Activated T-cell treated with anti-CD3 and anti-CD28 coated beads, Interleukin-2, amount 50 U/mL, for 24 hours (primary cell): ENCODE data around the gene RAPH1.
"Not testable (repeated sequence)": the region's sequence is repeated elsewhere in the genome, so short reads cannot be mapped to it uniquely, and the experiment has no call there.

Experiments used
- DNase-seq: peaks from one replicate; pipeline ENCODE4 v3.0.0-alpha.2; 2020
- H3K27ac Mint-ChIP-seq: 2 replicates; pipeline ENCODE4 v1.8.0; 2020; ENCODE audit warnings: mild to moderate bottlenecking, mixed read lengths
- H3K27me3 Mint-ChIP-seq: 2 replicates; pipeline ENCODE4 v1.8.0; 2020; ENCODE audit warnings: mixed read lengths
- H3K36me3 Mint-ChIP-seq: 2 replicates; pipeline ENCODE4 v1.8.0; 2020; ENCODE audit warnings: low read depth, mixed read lengths
- H3K4me1 Mint-ChIP-seq: 2 replicates; pipeline ENCODE4 v1.8.0; 2020; ENCODE audit warnings: low read depth, mixed read lengths
- H3K4me3 Mint-ChIP-seq: 2 replicates; pipeline ENCODE4 v1.8.0; 2020; ENCODE audit warnings: mild to moderate bottlenecking, moderate library complexity, mixed read lengths
- H3K9me3 Mint-ChIP-seq: 2 replicates; pipeline ENCODE4 v1.8.0; 2020; ENCODE audit warnings: mixed read lengths

RAPH1 gene

DNA sequence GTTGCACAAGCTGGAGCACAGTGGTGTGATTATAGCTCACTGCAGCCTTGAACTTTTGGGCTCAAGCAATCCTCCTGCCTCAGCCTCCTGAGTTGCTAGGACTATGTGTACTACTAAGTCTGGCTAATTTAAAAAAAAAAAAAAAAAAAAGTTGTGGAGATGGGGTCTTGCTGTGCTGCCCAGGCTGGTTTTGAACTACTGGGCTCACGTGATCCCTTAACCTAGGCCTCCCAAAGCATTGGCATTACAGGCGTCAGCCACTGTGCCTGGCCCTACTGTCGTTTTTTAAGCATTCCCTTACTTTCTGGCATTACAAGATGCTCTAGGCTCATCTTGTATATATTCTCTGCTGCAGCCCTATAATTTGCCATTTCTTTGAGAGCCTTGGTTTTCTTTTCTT is 88.3 kb downstream of the RAPH1 start:
- Mint-ChIP-seq H3K27me3 (no peaks in the 10 kb centered on the region), H3K4me3 (no peak overlapping the region), H3K36me3 (peaks cover 58% of the 10 kb centered on the region), H3K27ac (no peak overlapping the region), H3K9me3 (no peaks in the 10 kb centered on the region), H3K4me1 (peaks cover 9% of the 10 kb centered on the region)
- DNase-seq = no peak

DNA sequence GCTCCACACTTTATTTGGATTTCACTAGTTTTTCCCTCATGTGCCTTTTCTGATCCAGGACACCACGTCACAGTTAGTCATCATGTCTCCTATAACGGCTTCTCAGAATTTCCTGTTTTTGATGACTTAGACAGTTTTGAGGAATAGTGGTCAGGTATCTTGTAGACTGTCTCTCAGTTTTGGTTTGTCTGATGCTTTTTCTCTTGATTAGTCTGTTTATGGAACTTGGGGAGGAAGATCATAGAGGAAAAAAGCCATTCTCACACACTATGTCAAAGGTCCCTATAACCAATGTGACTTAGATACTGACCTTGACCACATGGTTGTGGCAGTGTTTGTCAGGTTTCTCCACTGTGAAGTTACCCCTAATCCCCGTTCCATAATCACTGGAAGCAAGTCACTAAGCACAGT is 89.0 kb downstream of the RAPH1 start:
- no peak for DNase-seq
- Mint-ChIP-seq H3K9me3 (no peaks in the 10 kb centered on the region), H3K4me3 (no peak overlapping the region), H3K27me3 (no peaks in the 10 kb centered on the region), H3K4me1 (peaks cover 9% of the 10 kb centered on the region), H3K27ac (peak overlapping the region; percentile 9), H3K36me3 (peaks cover 61% of the 10 kb centered on the region)

- Mint-ChIP-seq H3K36me3 (peaks cover 58% of the 10 kb centered on the region), H3K27ac (peak overlapping the region; percentile 40), H3K4me3 (no peak overlapping the region), H3K27me3 (no peaks in the 10 kb centered on the region), H3K4me1 (peaks cover 9% of the 10 kb centered on the region), H3K9me3 (no peaks in the 10 kb centered on the region)
- DNase-seq = no peak
Measured at GRCh38 chr2:203444738-203445137, 90.4 kb downstream of the RAPH1 start.

DNA sequence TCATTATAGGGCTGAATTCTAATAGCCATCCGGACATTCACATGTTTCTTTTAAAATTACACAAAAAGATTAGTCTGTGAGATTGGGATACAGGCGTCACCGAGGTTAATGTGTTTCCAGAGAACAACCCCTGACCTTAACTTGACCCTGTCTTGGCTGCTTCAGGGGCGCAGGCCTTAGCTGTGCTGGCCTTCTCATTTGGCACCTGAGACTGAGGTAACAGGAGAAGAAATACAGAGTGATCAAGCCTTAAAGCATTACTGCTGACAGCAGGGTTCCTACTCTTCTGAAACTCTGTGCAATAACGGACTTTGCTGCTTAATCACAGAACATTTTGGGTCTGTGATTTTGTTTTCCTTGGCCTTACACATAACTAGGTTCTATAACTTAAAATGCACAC is 92.6 kb downstream of the RAPH1 start:
- no peak for DNase-seq
- Mint-ChIP-seq H3K36me3 (peaks cover 59% of the 10 kb centered on the region), H3K9me3 (no peaks in the 10 kb centered on the region), H3K27me3 (no peaks in the 10 kb centered on the region), H3K27ac (no peak overlapping the region), H3K4me1 (peaks cover 9% of the 10 kb centered on the region), H3K4me3 (no peak overlapping the region)

DNA sequence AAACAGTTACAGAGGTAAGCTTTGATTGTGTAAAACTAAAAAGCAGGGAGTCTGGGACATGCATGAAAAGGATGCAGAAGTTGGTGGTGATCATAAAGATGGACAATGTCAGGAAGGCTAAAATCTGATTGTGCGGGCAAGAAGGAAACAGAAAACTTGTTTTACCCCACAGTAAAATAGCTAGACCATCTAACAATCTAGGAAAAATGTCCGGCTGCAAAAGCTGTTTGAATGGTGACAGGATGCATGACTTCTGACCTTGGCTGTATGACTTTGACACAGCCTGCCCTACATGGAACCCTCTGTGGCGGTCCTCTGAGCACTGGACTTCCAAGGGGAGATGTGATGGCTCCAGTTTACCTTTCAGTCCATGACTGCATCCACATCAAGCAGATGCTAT is 93.6 kb downstream of the RAPH1 start:
- DNase-seq = no peak
- Mint-ChIP-seq H3K36me3 (peaks cover 51% of the 10 kb centered on the region), H3K4me1 (peaks cover 7% of the 10 kb centered on the region), H3K4me3 (no peak overlapping the region), H3K27ac (no peak overlapping the region), H3K9me3 (no peaks in the 10 kb centered on the region), H3K27me3 (no peaks in the 10 kb centered on the region)

DNA sequence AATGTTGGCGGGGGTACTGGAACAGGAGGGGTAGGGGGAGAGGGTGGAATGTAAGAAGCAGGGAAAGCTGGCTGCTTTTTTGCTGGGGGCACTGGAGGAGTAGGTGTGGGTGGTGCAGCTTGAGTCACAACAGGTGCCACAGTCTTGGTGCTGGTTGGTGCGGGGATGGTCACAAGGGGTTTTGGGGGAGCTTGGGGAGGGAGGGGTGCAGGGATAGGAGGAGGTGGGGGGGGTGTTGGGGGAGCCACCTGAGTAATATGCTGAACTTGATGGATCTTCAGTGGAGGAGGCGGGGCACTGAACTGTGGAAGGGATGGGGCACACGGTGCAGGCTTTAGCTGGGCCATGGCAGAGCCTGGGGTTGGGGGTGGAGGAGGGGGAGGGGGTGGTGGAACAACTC is 94.4 kb downstream of the RAPH1 start:
- DNase-seq = no peak
- Mint-ChIP-seq H3K36me3 (peaks cover 44% of the 10 kb centered on the region), H3K27ac (no peak overlapping the region), H3K9me3 (no peaks in the 10 kb centered on the region), H3K4me3 (no peak overlapping the region), H3K27me3 (no peaks in the 10 kb centered on the region), H3K4me1 (no peaks in the 10 kb centered on the region)

DNA sequence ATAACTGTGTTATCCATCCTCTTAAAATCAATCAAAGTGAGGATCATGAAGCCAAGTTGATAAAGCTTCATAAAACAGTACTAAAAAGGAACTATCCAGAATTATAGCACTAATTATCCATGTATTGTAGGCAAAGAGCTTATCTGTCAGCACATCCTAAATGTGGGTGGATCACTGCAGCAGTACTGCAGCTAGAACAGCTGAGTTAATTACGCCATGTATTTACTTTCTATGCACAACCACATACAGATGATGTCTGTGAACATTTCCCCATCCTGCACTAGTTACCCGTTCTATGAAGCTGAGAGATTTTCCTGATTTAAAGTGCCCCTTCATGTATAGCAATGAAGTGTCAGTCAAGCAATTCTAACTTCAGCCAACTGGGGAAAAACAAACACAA is 96.6 kb downstream of the RAPH1 start:
- H3K9me3 Mint-ChIP-seq = no peaks in the 10 kb centered on the region
- H3K4me3 Mint-ChIP-seq = no peak overlapping the region
- no peaks in the 10 kb centered on the region for H3K27me3 Mint-ChIP-seq
- no peaks in the 10 kb centered on the region for H3K4me1 Mint-ChIP-seq
- peaks cover 30% of the 10 kb centered on the region for H3K36me3 Mint-ChIP-seq
- no peak overlapping the region for H3K27ac Mint-ChIP-seq
- DNase-seq = no peak

- H3K27me3 Mint-ChIP-seq = no peaks in the 10 kb centered on the region
- no peak overlapping the region for H3K4me3 Mint-ChIP-seq
- no peaks in the 10 kb centered on the region for H3K4me1 Mint-ChIP-seq
- DNase-seq = no peak
- H3K36me3 Mint-ChIP-seq = peaks cover 26% of the 10 kb centered on the region
- no peak overlapping the region for H3K27ac Mint-ChIP-seq
- no peaks in the 10 kb centered on the region for H3K9me3 Mint-ChIP-seq
Measured at GRCh38 chr2:203437511-203437910, 97.6 kb downstream of the RAPH1 start.

DNA sequence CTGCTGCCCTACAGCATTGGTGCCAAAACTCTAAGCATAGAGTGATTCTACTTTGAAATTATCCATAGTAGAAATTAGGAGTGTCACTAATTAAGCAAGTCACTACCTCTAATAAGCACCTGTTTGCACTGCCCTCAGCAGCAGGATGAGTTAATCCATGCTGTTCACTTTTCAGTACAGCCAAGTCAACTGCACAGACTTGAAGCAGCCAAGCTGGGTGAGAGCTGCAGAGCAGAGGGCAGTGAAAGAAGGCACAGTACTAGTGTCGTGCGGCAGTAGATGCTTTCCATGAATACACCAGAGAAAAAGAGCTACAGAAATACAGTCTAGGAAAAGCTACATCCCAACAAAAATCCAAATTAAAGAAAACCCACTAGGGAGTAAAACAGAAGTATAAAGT is 98.6 kb downstream of the RAPH1 start:
- DNase-seq = no peak
- H3K4me3 Mint-ChIP-seq = no peak overlapping the region
- H3K27me3 Mint-ChIP-seq = no peaks in the 10 kb centered on the region
- no peaks in the 10 kb centered on the region for H3K9me3 Mint-ChIP-seq
- no peaks in the 10 kb centered on the region for H3K4me1 Mint-ChIP-seq
- peaks cover 21% of the 10 kb centered on the region for H3K36me3 Mint-ChIP-seq
- H3K27ac Mint-ChIP-seq = no peak overlapping the region

DNA sequence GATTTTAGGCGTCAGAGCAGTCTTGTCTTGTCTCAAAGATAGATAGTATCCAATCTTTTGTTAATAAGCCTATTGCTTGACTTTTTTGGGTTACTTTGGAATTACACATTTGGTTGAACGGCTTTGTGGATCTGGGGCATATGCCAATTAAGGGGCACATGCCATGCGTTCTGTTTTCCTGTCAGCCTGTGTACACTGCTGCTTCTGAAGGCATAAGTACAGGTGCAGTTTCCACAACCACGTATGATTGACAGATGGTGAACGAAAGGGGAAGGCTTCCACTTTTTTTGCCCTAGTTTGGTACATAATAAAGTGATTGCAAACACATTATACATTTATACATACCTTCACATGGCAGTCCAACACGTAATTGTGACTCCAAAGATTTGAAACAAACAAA is 102.3 kb downstream of the RAPH1 start:
- Mint-ChIP-seq H3K4me1 (no peaks in the 10 kb centered on the region), H3K4me3 (no peak overlapping the region), H3K36me3 (peaks cover 28% of the 10 kb centered on the region), H3K27ac (no peak overlapping the region), H3K27me3 (no peaks in the 10 kb centered on the region), H3K9me3 (no peaks in the 10 kb centered on the region)
- no peak for DNase-seq

DNA sequence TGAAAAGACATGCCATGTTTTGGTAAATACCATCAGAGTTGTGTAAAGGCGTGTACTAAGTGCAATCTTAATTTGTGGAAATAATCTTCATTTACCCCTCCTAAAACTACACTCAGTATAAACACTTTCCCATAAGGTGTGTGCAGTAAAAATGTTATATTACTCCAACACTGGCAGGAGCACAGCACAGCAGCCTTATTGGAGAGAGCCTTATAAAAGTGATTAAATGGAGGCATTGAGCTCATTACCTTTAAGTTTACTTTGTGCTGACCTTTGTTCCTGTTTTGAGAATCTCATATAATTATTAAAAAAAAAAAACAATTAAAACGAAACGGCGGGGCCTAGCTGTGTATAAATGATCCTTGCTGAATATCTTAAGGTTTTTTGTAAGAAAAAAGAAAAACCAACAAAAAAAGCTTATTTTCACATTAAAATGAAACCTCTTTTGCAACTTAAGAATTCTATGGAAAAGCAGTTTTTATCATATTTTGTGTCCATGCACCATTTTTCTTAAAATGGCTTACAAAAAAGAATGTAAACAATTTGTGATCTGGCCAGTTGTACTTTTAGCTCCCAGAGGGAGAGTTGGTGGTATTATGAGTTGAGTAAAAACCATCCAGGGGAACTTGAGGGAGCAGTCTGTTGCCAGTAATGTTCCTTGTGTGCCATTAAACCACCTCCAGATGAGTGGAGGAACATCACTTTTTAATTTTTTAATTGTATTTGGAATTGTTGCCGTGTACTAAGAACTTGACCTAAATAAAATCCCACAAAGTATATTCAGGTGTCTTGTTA is 103.5 kb downstream of the RAPH1 start:
- peaks cover 40% of the 10 kb centered on the region for H3K36me3 Mint-ChIP-seq
- H3K9me3 Mint-ChIP-seq = no peaks in the 10 kb centered on the region
- H3K27me3 Mint-ChIP-seq = no peaks in the 10 kb centered on the region
- H3K27ac Mint-ChIP-seq = no peak overlapping the region
- H3K4me3 Mint-ChIP-seq = no peak overlapping the region
- no peaks in the 10 kb centered on the region for H3K4me1 Mint-ChIP-seq
- no peak for DNase-seq

DNA sequence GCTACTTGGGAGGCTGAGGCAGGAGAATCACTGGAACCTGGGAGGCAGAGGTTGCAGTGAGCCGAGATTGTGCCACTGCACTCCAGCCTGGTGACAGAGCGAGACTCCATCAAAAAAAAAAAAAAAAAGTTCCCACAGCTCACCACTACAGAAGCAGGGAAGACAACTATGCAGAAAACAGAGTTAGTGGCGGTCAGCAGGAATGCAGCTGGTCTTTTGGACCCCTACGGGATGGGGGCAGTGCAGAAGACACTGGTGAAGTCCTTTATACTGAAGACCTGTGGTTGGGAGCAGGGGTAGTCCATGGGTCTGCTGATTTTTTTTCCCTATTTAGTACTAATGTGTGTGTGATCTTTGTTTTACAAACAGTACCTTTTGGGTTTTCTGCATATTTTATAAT is 105.5 kb downstream of the RAPH1 start:
- H3K36me3 Mint-ChIP-seq = peaks cover 50% of the 10 kb centered on the region
- H3K4me3 Mint-ChIP-seq, H3K27me3 Mint-ChIP-seq, H3K27ac Mint-ChIP-seq, DNase-seq, H3K4me1 Mint-ChIP-seq, H3K9me3 Mint-ChIP-seq: not testable (repeated sequence)

GRCh38 chr2:203427061-203427460 is 108.0 kb downstream of the RAPH1 start:
- no peaks in the 10 kb centered on the region for H3K4me1 Mint-ChIP-seq
- peaks cover 55% of the 10 kb centered on the region for H3K36me3 Mint-ChIP-seq
- H3K27ac Mint-ChIP-seq = no peak overlapping the region
- no peaks in the 10 kb centered on the region for H3K9me3 Mint-ChIP-seq
- H3K4me3 Mint-ChIP-seq = no peak overlapping the region
- no peak for DNase-seq
- no peaks in the 10 kb centered on the region for H3K27me3 Mint-ChIP-seq

- H3K27me3 Mint-ChIP-seq = no peaks in the 10 kb centered on the region
- H3K4me1 Mint-ChIP-seq = no peaks in the 10 kb centered on the region
- peaks cover 11% of the 10 kb centered on the region for H3K9me3 Mint-ChIP-seq
- H3K27ac Mint-ChIP-seq = no peak overlapping the region
- no peak for DNase-seq
- H3K36me3 Mint-ChIP-seq = peaks cover 67% of the 10 kb centered on the region
- no peak overlapping the region for H3K4me3 Mint-ChIP-seq
Measured at GRCh38 chr2:203418271-203418670, 116.8 kb downstream of the RAPH1 start.

DNA sequence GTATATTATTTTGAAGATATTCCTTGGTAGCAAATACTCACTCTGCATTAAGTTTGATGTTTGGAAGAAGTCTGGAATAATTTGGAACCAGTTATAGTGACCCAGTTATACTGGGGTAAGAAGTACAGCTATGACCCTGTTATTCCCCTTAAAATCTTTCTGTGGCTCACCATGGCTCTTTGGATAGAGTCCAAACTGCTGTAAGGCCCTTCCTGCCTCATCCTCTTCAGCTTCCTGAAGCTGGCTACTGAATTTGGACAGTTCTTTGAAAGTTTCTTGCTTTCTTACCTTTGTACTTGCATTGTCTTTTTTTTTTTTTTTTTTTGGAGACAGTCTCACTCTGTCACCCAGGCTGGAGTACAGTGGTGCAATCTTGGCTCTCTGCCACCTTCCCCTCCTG is 121.3 kb downstream of the RAPH1 start:
- Mint-ChIP-seq H3K27me3 (no peaks in the 10 kb centered on the region), H3K36me3 (peaks cover 66% of the 10 kb centered on the region), H3K4me1 (no peaks in the 10 kb centered on the region), H3K4me3 (no peak overlapping the region), H3K27ac (no peak overlapping the region), H3K9me3 (peaks cover 11% of the 10 kb centered on the region)
- no peak for DNase-seq
